Uterus (tissue), 4 donors: ENCODE results near the gene PCED1A. TPM values are rescaled to one million over a fixed set of nuclear protein-coding genes. Genes with fewer than 3 reads are reported as not detected.

Experiments
- DNase-seq, 2 donors: peaks; one replicate each; pipeline ENCODE4 v3.0.0-alpha.2; 2019 to 2020
- H3K27ac ChIP-seq, 2 donors: fragments of 200-600 bp; sonication (generic); 1 replicate in 1 of 2; 2 replicates in 1 of 2; pipeline ENCODE4 v1.5.1; 2016 to 2018
- H3K27me3 ChIP-seq, 2 donors: fragments of 200-600 bp; sonication (generic); one replicate each; pipeline ENCODE4 v1.5.1; 2018 to 2019; ENCODE audit warnings: control low read depth in 1 of 2
- H3K36me3 ChIP-seq, 2 donors: fragments of 200-600 bp; sonication (generic); one replicate each; pipeline ENCODE4 v1.5.1; 2019; ENCODE audit warnings: control low read depth in 1 of 2
- H3K4me1 ChIP-seq, 2 donors: fragments of 200-600 bp; sonication (generic); one replicate each; pipeline ENCODE4 v1.5.1; 2018 to 2019; ENCODE audit warnings: control low read depth in 1 of 2
- H3K4me3 ChIP-seq, 2 donors: fragments of 200-600 bp; sonication (generic); 1 replicate in 1 of 2; 2 replicates in 1 of 2; pipeline ENCODE4 v1.5.1; 2018 to 2019; ENCODE audit warnings: mild to moderate bottlenecking in 1 of 2
- H3K9me3 ChIP-seq, 2 donors: fragments of 200-600 bp; sonication (generic); one replicate each; pipeline ENCODE4 v1.5.1; 2019; ENCODE audit warnings: control low read depth in 1 of 2
- POLR2A ChIP-seq, 2 donors: fragments of 450-650 bp; IDR thresholded peaks; one replicate each; pipeline ENCODE4 v1.6.1; 2016; ENCODE audit warnings: antibody characterized with exemption in 2 of 2, mild to moderate bottlenecking in 1 of 2, moderate library complexity in 1 of 2
- intact Hi-C: fragments of 100-400 bp; cut with DNase I; formaldehyde crosslinking; loops from one replicate; pipeline ENCODE4 v1.15.1; 2023; ENCODE audit warnings: low total_unique reads
- total RNA-seq, 4 donors: library from RNA; depleted of rRNA in 3 of 4; stranded (reverse); fragments of >200 nt in 3 of 4; gene quantifications; one replicate each; pipeline versions ENCODE4 v1.1.0 to v1.2.4, GENCODE V29; 2014 to 2023
- TF ChIP-seq, protein P1 (sequence below), 4 experiments: fragments of 200-600 bp in 2 of 4; fragments of 450-650 bp in 2 of 4; sonication (generic) in 2 of 4; IDR thresholded peaks; one replicate each; pipeline ENCODE4 v1.5.1; 2016 to 2019; ENCODE audit warnings: antibody characterized with exemption in 4 of 4, mild to moderate bottlenecking in 2 of 4, moderate library complexity in 1 of 4
- donor health status: DM: yes; HTN: yes; CAD: no.

Gene PCED1A
- total RNA-seq, 4 donors from 2014 or later = 13.5 to 43.6 (median 31.3) TPM

GRCh38 chr20:2851086-2851485 is 10.6 kb upstream of the PCED1A start:
- intact Hi-C loops = no loop called here

DNA sequence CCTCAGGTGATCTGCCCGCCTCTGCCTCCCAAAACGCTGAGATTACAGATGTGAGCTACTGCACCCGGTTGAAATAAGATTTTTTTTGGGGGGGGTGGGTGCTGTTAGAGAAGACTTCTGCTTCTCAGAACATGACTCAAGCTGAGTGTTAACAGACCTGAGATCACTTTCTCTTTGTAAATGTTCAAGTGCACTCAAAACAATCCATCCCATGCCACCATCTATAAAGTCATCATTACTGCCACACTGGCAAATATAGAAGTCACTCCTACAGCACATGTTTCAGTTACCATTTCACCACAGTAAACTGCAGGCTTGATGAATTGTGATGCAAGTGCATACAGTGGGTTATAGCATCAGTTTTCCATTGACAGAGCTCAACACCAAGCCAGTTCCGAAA is 9.1 kb upstream of the PCED1A start:
- no peak for TF ChIP-seq POLR2A (IDR thresholded peaks at IDR 0.05)
- TF ChIP-seq, protein P1, sequence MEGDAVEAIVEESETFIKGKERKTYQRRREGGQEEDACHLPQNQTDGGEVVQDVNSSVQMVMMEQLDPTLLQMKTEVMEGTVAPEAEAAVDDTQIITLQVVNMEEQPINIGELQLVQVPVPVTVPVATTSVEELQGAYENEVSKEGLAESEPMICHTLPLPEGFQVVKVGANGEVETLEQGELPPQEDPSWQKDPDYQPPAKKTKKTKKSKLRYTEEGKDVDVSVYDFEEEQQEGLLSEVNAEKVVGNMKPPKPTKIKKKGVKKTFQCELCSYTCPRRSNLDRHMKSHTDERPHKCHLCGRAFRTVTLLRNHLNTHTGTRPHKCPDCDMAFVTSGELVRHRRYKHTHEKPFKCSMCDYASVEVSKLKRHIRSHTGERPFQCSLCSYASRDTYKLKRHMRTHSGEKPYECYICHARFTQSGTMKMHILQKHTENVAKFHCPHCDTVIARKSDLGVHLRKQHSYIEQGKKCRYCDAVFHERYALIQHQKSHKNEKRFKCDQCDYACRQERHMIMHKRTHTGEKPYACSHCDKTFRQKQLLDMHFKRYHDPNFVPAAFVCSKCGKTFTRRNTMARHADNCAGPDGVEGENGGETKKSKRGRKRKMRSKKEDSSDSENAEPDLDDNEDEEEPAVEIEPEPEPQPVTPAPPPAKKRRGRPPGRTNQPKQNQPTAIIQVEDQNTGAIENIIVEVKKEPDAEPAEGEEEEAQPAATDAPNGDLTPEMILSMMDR (IDR thresholded peaks at IDR 0.05) = no peak
- H3K4me3 ChIP-seq = no peak overlapping the region
- intact Hi-C loops = no loop called here

More at GRCh38 chr20:2851086-2851485, 10.6 kb upstream of the PCED1A start:
- Histone ChIP-seq H3K9me3 (no peaks in the 10 kb centered on the region), H3K27me3 (no peaks in the 10 kb centered on the region), H3K27ac (no peak overlapping the region), H3K4me1 (no peaks in the 10 kb centered on the region), H3K4me3 (no peak overlapping the region), H3K36me3 (no peaks in the 10 kb centered on the region)
- no peak for DNase-seq
- TF ChIP-seq POLR2A (IDR thresholded peaks at IDR 0.05) = no peak
- TF ChIP-seq, protein P1 (IDR thresholded peaks at IDR 0.05) = no peak

DNA sequence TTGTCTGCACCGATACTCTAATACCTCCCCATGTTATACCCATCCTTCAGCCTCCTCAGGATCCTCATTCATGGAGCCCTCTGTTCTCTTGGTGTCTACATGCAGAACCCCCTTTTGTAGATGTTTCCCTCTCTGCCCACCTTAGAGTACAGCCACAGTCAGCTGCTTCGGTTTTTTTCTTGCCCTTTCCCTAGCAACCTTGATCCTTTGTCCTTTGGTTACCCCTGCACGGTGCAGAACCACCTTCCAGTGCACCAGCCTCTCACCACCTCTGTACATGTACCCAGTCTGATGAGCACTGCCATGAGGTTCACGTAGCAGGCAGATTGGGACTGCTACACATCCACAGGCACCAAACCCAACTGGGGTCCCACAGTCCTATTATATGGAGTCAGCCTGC is 7.3 kb upstream of the PCED1A start:
- Histone ChIP-seq H3K9me3 (no peaks in the 10 kb centered on the region), H3K27ac (no peak overlapping the region), H3K36me3 (no peaks in the 10 kb centered on the region), H3K27me3 (no peaks in the 10 kb centered on the region), H3K4me3 (no peak overlapping the region), H3K4me1 (no peaks in the 10 kb centered on the region)
- DNase-seq = no peak
- TF ChIP-seq, protein P1 (IDR thresholded peaks at IDR 0.05) = no peak
- TF ChIP-seq POLR2A (IDR thresholded peaks at IDR 0.05) = no peak
- intact Hi-C loops = no loop called here

More for the DNA sequence above, 9.1 kb upstream of the PCED1A start:
- Histone ChIP-seq H3K27me3 (no peaks in the 10 kb centered on the region), H3K9me3 (no peaks in the 10 kb centered on the region), H3K4me1 (no peaks in the 10 kb centered on the region), H3K36me3 (no peaks in the 10 kb centered on the region), H3K27ac (no peak overlapping the region)
- no peak for DNase-seq

- intact Hi-C loops = no loop called here
- no peak for TF ChIP-seq POLR2A (IDR thresholded peaks at IDR 0.05)
- TF ChIP-seq, protein P1 (IDR thresholded peaks at IDR 0.05) = no peak
- Histone ChIP-seq H3K27me3 (no peaks in the 10 kb centered on the region), H3K4me3 (no peak overlapping the region), H3K4me1 (peaks cover 0 to under 1% of the 10 kb centered on the region in 2 donors), H3K9me3 (no peaks in the 10 kb centered on the region), H3K27ac (no peak overlapping the region), H3K36me3 (no peaks in the 10 kb centered on the region)
- no peak for DNase-seq
Observed at GRCh38 chr20:2846698-2847097, 6.2 kb upstream of the PCED1A start.

- Histone ChIP-seq H3K4me1 (peaks cover 0 to 6% of the 10 kb centered on the region in 2 donors), H3K4me3 (no peak overlapping the region), H3K27me3 (no peaks in the 10 kb centered on the region), H3K9me3 (no peaks in the 10 kb centered on the region), H3K36me3 (no peaks in the 10 kb centered on the region), H3K27ac (no peak overlapping the region)
- intact Hi-C loops = no loop called here
- TF ChIP-seq POLR2A (IDR thresholded peaks at IDR 0.05) = no peak
- TF ChIP-seq, protein P1 (IDR thresholded peaks at IDR 0.05) = no peak
- DNase-seq = no peak
Observed at GRCh38 chr20:2845607-2846006, 5.2 kb upstream of the PCED1A start.
